ENCODE data around the gene TGM3.

TGM3 gene

DNA sequence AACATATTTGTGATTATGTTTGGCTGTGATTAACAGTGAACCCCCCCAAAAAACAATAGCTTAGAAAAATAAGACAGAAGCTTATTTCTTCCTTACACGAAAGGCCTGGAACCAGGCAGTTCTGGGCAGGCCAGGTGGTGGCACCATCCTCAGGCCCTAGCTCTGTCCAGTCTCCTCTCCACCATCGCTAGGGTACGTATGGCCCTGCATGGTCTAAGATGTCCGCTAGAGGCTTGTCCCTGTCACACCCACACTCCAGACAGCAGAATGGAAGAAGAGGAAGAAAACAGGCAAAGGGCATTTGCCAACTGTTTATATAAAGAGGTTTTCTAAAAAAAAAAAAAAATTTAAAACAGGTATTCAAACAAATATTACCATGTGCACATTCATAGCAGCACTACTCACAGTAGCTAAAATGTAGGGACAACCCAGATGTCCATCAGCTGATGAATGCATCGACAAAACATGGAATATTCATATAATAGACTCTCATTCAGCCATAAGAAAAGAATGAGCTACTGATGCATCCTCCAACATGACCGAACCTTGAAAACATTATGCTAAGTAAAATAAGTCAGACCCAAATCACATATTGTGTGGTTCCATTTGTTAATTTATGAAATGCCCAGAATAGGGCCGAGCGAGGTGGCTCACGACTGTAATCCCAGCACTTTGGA is 6.7 kb downstream of the TGM3 start:
- TF ChIP-seq, protein P1, sequence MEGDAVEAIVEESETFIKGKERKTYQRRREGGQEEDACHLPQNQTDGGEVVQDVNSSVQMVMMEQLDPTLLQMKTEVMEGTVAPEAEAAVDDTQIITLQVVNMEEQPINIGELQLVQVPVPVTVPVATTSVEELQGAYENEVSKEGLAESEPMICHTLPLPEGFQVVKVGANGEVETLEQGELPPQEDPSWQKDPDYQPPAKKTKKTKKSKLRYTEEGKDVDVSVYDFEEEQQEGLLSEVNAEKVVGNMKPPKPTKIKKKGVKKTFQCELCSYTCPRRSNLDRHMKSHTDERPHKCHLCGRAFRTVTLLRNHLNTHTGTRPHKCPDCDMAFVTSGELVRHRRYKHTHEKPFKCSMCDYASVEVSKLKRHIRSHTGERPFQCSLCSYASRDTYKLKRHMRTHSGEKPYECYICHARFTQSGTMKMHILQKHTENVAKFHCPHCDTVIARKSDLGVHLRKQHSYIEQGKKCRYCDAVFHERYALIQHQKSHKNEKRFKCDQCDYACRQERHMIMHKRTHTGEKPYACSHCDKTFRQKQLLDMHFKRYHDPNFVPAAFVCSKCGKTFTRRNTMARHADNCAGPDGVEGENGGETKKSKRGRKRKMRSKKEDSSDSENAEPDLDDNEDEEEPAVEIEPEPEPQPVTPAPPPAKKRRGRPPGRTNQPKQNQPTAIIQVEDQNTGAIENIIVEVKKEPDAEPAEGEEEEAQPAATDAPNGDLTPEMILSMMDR (IDR thresholded peaks at IDR 0.05; ENCODE audit: low read depth, low read length, missing control alignments) = no peak
- no peak overlapping the region for H3K4me3 ChIP-seq (ENCODE audit: low read depth, low read length)
- in situ Hi-C loops (cut with HindIII; ENCODE audit: low sequenced_read_pairs) = no loop called here
- DNase-seq (ENCODE audit: low read depth) = no peak

DNA sequence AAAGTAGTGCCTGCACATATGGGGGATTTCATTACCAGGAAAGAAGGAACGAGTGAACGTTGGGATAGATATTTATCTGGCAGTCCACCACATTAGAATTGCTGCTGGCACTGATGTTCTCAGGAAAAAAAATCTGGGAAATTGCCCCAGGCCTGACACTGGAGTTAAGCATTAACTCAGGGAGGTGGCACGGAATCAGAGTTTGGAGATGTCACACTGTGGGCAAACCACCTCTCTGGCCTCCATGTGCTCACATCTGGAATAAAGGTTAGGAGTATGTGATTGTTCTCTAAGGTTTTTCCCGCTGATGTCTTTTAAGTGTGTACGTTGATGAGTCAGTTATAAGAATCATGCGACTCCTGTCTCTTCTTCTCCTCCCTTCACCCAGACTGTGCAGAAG is 7.9 kb downstream of the TGM3 start:
- H3K4me3 ChIP-seq (ENCODE audit: low read depth, low read length) = no peak overlapping the region
- in situ Hi-C loops (cut with HindIII; ENCODE audit: low sequenced_read_pairs) = no loop called here
- DNase-seq (ENCODE audit: low read depth) = no peak
- TF ChIP-seq, protein P1 (IDR thresholded peaks at IDR 0.05; ENCODE audit: low read depth, low read length, missing control alignments) = no peak

DNA sequence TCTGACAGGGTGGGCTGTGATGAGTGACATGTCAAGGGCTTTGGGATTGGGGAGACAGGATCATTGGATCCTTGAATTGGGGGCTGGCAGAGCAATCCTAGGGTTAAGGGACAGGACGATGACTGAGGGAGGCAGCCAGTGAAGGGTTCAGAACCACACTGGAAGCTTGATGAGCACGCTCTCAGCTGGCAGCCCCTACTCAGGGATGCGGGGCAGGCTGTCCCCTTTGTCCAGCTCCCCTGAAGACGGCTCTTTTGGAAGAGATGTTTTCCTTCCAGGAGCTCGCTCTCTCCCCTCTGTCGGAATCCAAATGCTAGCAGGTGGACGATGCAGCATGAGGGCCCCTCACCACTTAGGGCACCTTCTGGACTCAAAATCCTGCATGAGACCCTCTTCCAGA is 8.4 kb downstream of the TGM3 start:
- TF ChIP-seq, protein P1 (IDR thresholded peaks at IDR 0.05; ENCODE audit: low read depth, low read length, missing control alignments) = no peak
- DNase-seq (ENCODE audit: low read depth) = no peak
- H3K4me3 ChIP-seq (ENCODE audit: low read depth, low read length) = no peak overlapping the region
- in situ Hi-C loops (cut with HindIII; ENCODE audit: low sequenced_read_pairs) = no loop called here

DNA sequence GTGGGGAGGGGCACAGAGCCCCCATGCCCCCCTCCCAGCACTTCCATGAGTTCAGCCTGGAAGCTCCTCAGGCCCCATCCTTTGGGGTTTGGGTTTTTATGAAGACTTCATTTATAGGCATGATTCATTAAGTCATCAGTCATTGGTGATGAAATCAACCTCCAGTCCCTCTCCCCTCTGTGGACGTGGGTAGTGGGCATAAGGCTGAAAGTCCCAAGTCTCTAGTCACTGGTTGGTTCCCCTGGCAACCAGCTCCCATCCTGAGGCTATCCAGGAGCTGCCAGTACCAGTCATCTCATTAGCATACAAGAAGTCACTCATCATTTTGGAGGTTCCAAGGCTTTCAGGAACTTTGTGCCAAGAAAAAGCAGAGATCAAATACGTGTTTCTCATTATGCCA is 9.2 kb downstream of the TGM3 start:
- in situ Hi-C loops (cut with HindIII; ENCODE audit: low sequenced_read_pairs) = no loop called here
- TF ChIP-seq, protein P1 (IDR thresholded peaks at IDR 0.05; ENCODE audit: low read depth, low read length, missing control alignments) = no peak
- no peak for DNase-seq (ENCODE audit: low read depth)
- H3K4me3 ChIP-seq (ENCODE audit: low read depth, low read length) = no peak overlapping the region

DNA sequence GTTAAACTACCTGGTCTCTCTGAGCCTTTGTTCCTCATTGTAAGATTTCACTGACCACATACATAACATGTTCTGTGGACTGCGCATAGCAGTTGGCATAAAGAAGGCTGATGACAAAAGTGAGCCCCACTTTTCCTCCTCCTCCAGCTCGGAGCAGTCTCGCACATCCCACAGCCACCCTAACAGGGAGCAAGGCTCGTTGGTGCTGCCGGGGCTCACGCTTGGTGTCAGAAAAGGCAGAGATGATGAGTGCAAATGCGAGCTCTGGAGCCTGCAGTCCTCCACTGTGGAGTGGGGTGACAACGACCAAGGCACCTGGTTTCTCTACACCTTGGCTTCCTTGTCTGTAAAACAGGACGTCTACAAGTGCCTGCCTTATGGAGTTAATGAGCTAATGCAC is 9.7 kb downstream of the TGM3 start:
- no peak for DNase-seq (ENCODE audit: low read depth)
- in situ Hi-C loops (cut with HindIII; ENCODE audit: low sequenced_read_pairs) = no loop called here
- no peak overlapping the region for H3K4me3 ChIP-seq (ENCODE audit: low read depth, low read length)
- TF ChIP-seq, protein P1 (IDR thresholded peaks at IDR 0.05; ENCODE audit: low read depth, low read length, missing control alignments) = no peak

DNA sequence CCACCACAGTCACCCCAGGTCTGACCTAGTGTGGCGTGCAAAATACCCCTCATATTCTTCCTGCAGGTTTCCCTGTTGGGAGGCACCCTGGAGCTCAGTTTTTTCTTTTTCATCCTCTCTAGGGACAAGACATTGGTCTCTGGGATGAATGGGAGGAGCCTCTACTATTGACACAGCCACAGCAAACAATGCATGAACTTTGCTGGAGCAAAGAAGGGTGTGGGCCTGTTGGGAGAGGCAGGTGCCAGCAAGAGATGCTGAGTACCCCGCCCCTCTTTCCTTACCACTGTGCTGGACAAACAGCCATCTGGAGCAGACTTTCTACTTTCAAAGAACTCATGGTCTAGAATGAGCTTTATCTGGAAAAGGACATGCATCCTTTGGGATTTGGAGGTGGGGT is 10.1 kb downstream of the TGM3 start:
- TF ChIP-seq, protein P1 (IDR thresholded peaks at IDR 0.05; ENCODE audit: low read depth, low read length, missing control alignments) = no peak
- in situ Hi-C loops (cut with HindIII; ENCODE audit: low sequenced_read_pairs) = no loop called here
- no peak for DNase-seq (ENCODE audit: low read depth)
- H3K4me3 ChIP-seq (ENCODE audit: low read depth, low read length) = no peak overlapping the region

Data from astrocyte of the cerebellum (primary cell).